DOHH2 (cell line): ENCODE data around the gene PSD4.

Experiments
- H3F3A ChIP-seq: fragments of 200-600 bp; sonication (generic), shearing (Covaris generic); 2 replicates; pipeline ENCODE4 v1.6.0; 2016; ENCODE audit warnings: antibody characterized with exemption, mild to moderate bottlenecking; ENCODE audit not compliant: control insufficient read depth, insufficient read depth
- H3K27ac ChIP-seq: fragments of 200-600 bp; sonication (generic); 2 replicates; pipeline ENCODE4 v1.5.1; 2014; ENCODE audit warnings: low read depth, mild to moderate bottlenecking, low read length, moderate library complexity
- H3K27me3 ChIP-seq: fragments of 200-600 bp; sonication (generic); 2 replicates; pipeline ENCODE4 v1.6.1; 2014; ENCODE audit warnings: mild to moderate bottlenecking, low read length, mixed read lengths; ENCODE audit not compliant: control insufficient read depth
- H3K36me3 ChIP-seq: fragments of 200-600 bp; sonication (generic); 2 replicates; pipeline ENCODE4 v1.6.1; 2014; ENCODE audit warnings: mild to moderate bottlenecking, low read length, moderate library complexity, mixed read lengths; ENCODE audit not compliant: control insufficient read depth
- H3K4me1 ChIP-seq: fragments of 200-600 bp; sonication (generic); 2 replicates; pipeline ENCODE4 v1.6.1; 2014; ENCODE audit warnings: mild to moderate bottlenecking, low read length, mixed read lengths; ENCODE audit not compliant: control insufficient read depth
- H3K4me2 ChIP-seq: fragments of 200-600 bp; sonication (generic); 2 replicates; pipeline ENCODE4 v1.6.0; 2014; ENCODE audit warnings: mild to moderate bottlenecking, low read length, moderate library complexity
- H3K4me3 ChIP-seq: fragments of 200-600 bp; sonication (generic); 2 replicates; pipeline ENCODE4 v1.5.1; 2014; ENCODE audit warnings: mild to moderate bottlenecking, low read length, mixed read lengths
- H3K79me2 ChIP-seq: fragments of 200-600 bp; sonication (generic); 2 replicates; pipeline ENCODE4 v1.6.1; 2014; ENCODE audit warnings: mild to moderate bottlenecking, low read length, mixed read lengths; ENCODE audit not compliant: control insufficient read depth
- H3K9me2 ChIP-seq: fragments of 200-600 bp; sonication (generic); replicated peaks from 2 replicates; pipeline ENCODE4 v1.6.1; 2014; ENCODE audit warnings: mild to moderate bottlenecking, low read length, mixed read lengths; ENCODE audit not compliant: control insufficient read depth
- H3K9me3 ChIP-seq: fragments of 200-600 bp; sonication (generic); 2 replicates; pipeline ENCODE4 v1.6.1; 2014; ENCODE audit warnings: antibody characterized with exemption, low read length, mixed read lengths; ENCODE audit not compliant: control insufficient read depth, insufficient read depth
- H4K20me1 ChIP-seq: fragments of 200-600 bp; sonication (generic); 2 replicates; pipeline ENCODE4 v1.6.0; 2014; ENCODE audit warnings: low read depth, mild to moderate bottlenecking, antibody characterized with exemption, low read length, moderate library complexity; ENCODE audit not compliant: control insufficient read depth, insufficient read depth
- EZH2phosphoT487 ChIP-seq: fragments of 200-600 bp; sonication (generic); IDR thresholded peaks from 2 replicates; pipeline ENCODE4 v1.6.1; 2017; ENCODE audit warnings: borderline replicate concordance, mild to moderate bottlenecking, antibody characterized with exemption, low read length, moderate library complexity, mixed read lengths
- TF ChIP-seq, protein P1 (sequence below): fragments of 200-600 bp; sonication (generic); IDR thresholded peaks from one replicate; pipeline ENCODE4 v1.5.1; 2014; ENCODE audit warnings: antibody characterized with exemption, mild to moderate bottlenecking, low read depth, low read length; ENCODE audit not compliant: poor library complexity, severe bottlenecking

The PSD4 gene

DNA sequence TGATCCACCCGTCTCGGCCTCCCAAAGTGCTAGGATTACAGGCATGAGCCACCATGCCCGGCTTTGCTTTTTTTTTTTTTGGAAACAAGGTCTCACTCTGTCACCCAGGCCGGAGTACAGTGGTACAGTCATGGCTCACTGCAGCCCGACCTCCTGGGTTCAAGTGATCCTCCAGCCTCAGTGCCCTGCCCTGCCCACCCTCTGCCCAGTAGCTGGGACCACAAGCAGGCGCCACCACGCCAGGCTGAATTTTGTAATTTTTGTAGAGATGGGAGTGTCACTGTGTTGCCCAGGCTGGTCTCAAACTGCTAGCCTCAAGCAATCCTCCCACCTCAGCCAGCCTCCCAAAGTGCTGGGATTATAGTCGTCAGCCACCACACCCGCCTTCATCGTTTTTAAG is 11.6 kb upstream of the PSD4 start:
- Histone ChIP-seq H3K4me1 (peaks cover 13% of the 10 kb centered on the region), H3K79me2 (no peaks in the 10 kb centered on the region), H4K20me1 (no peaks in the 10 kb centered on the region)

DNA sequence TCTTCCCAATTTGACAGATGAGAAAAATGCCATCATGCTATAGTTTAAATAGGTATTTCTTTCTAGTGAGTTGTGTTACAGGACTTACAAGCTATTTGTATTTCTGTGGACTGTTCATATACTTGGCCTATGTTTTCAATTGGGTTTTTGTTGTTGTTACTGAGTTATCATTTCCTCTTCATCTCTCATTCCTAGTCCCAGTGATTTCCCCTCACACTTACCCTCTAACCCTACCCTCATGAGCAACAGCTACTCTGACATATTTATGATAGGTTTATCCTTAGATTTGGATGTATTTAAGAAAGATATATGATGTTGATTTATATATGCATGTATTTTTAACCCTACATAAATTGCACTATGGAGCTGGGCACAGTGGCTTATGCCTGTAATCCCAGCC is 10.9 kb upstream of the PSD4 start:
- Histone ChIP-seq H3K79me2 (no peaks in the 10 kb centered on the region), H3K36me3 (no peaks in the 10 kb centered on the region), H3K4me3 (no peak overlapping the region), H3K4me2 (no peak overlapping the region), H3K27ac (no peak overlapping the region), H4K20me1 (no peaks in the 10 kb centered on the region), H3K27me3 (peaks cover 3% of the 10 kb centered on the region), H3F3A (peaks cover 5% of the 10 kb centered on the region; the same call in 1 of the 2 replicates), H3K9me2 (no peaks in the 10 kb centered on the region), H3K9me3 (no peaks in the 10 kb centered on the region), H3K4me1 (peaks cover 7% of the 10 kb centered on the region)
- no peak for TF ChIP-seq EZH2phosphoT487
- TF ChIP-seq, protein P1, sequence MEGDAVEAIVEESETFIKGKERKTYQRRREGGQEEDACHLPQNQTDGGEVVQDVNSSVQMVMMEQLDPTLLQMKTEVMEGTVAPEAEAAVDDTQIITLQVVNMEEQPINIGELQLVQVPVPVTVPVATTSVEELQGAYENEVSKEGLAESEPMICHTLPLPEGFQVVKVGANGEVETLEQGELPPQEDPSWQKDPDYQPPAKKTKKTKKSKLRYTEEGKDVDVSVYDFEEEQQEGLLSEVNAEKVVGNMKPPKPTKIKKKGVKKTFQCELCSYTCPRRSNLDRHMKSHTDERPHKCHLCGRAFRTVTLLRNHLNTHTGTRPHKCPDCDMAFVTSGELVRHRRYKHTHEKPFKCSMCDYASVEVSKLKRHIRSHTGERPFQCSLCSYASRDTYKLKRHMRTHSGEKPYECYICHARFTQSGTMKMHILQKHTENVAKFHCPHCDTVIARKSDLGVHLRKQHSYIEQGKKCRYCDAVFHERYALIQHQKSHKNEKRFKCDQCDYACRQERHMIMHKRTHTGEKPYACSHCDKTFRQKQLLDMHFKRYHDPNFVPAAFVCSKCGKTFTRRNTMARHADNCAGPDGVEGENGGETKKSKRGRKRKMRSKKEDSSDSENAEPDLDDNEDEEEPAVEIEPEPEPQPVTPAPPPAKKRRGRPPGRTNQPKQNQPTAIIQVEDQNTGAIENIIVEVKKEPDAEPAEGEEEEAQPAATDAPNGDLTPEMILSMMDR: no peak

More for the DNA sequence above, 11.6 kb upstream of the PSD4 start:
- no peaks in the 10 kb centered on the region for H3K9me2 ChIP-seq
- H3K27me3 ChIP-seq: peaks cover 8% of the 10 kb centered on the region
- H3K4me2 ChIP-seq: no peak overlapping the region
- peaks cover 5% of the 10 kb centered on the region; the same call in 1 of the 2 replicates for H3F3A ChIP-seq
- H3K36me3 ChIP-seq: no peaks in the 10 kb centered on the region
- no peak for TF ChIP-seq EZH2phosphoT487
- TF ChIP-seq, protein P1: no peak
- H3K27ac ChIP-seq: no peak overlapping the region
- H3K4me3 ChIP-seq: no peak overlapping the region
- H3K9me3 ChIP-seq: no peaks in the 10 kb centered on the region

DNA sequence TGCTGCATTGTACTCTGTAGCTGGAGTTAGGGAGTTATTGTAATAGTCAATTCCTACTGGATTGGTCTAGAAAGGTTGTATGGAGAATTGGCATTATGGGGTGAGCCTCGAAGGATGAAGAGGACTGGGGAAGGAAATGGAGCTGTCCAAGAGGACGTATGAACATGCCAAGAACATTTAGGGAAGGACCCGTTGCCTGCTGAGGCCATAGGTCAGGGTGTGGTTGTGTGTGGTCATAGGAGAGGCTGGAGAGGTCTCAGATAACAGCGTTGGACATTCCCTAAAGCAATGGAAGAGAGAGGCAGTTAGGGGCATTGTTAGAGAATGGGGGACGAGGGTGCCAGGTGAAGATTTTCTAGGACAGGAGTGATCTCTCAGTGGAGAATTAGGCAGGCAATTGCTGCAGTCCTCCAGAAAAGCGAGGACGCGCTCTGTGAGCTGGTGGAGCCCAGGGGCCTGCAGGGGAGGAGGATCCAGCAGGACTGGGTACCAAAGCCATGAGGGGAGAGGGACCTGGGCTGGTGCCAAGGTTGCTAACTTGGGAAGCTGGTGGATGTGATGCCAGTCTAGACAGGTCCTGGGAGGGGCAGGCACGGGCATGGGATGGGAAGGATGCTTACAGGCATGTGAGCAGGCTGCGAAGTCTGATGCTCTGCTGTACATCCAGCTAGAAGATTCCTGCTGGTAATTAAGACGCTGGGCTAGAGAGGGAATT is 9.4 kb upstream of the PSD4 start:
- Histone ChIP-seq H3K36me3 (no peaks in the 10 kb centered on the region), H3F3A (no peaks in the 10 kb centered on the region; the same call in 1 of the 2 replicates), H3K4me3 (no peak overlapping the region), H3K9me2 (no peaks in the 10 kb centered on the region), H3K79me2 (no peaks in the 10 kb centered on the region), H3K9me3 (no peaks in the 10 kb centered on the region), H4K20me1 (no peaks in the 10 kb centered on the region), H3K4me1 (peaks cover 9% of the 10 kb centered on the region), H3K4me2 (no peak overlapping the region), H3K27ac (no peak overlapping the region), H3K27me3 (no peaks in the 10 kb centered on the region)
- TF ChIP-seq, protein P1: no peak
- no peak for TF ChIP-seq EZH2phosphoT487
